Panc1 (cell line): Measurements from ENCODE around the gene WLS. TPM values are rescaled to one million over a fixed set of nuclear protein-coding genes. Genes with fewer than 3 reads are reported as not detected.

ENCODE experiments used
- ATAC-seq: fragments of 200-7000 bp; cut with Tn5 transposase; 2 replicates; pipeline ENCODE4 v1.9.1; 2020; ENCODE audit warnings: mild to moderate bottlenecking, moderate library complexity
- BruUV-seq: library from RNA; stranded (reverse); fragments of 400-500 nt; replicated peaks from 2 replicates; lab custom pipeline; 2021; lab: Mats Ljungman, UMichigan
- CTCF ChIA-PET: fragments of 300-600 bp; sonication (Branson Sonifier 250); formaldehyde crosslinking; loops from one replicate; lab custom pipeline; 2022; ENCODE audit warnings: antibody characterized with exemption; lab: Charles Lee
- POLR2A ChIA-PET: fragments of 300-600 bp; sonication (Branson Sonifier 250); formaldehyde crosslinking; loops from one replicate; lab custom pipeline; 2022; ENCODE audit warnings: antibody characterized with exemption; lab: Charles Lee
- DNase-seq: peaks from one replicate; pipeline ENCODE4 v3.0.0-alpha.2; 2010; ENCODE audit warnings: low read depth, low spot score
- H3K27ac ChIP-seq: 2 replicates; pipeline ENCODE4 v1.5.1; 2011; ENCODE audit warnings: mild to moderate bottlenecking, low read length, inconsistent platforms
- H3K27me3 ChIP-seq: fragments of 200-500 bp; sonication (Bioruptor generic); 2 replicates; pipeline ENCODE4 v1.6.0; 2014; ENCODE audit warnings: low read length, inconsistent platforms; ENCODE audit not compliant: control insufficient read depth, insufficient read depth
- H3K36me3 ChIP-seq: fragments of 200-500 bp; sonication (Bioruptor generic); 2 replicates; pipeline ENCODE4 v1.5.1; 2014; ENCODE audit warnings: inconsistent platforms, mild to moderate bottlenecking, low read length, moderate library complexity; ENCODE audit not compliant: control insufficient read depth, insufficient read depth
- H3K4me1 ChIP-seq: 2 replicates; pipeline ENCODE4 v1.5.1; 2011; ENCODE audit warnings: inconsistent platforms, mild to moderate bottlenecking, low read length, moderate library complexity; ENCODE audit not compliant: control insufficient read depth, insufficient read depth
- H3K4me3 ChIP-seq, 2 experiments: 2 replicates each; pipeline ENCODE4 v1.5.1; 2011 to 2012; ENCODE audit warnings: low read depth in 2 of 2, low read length in 2 of 2, mild to moderate bottlenecking in 2 of 2, inconsistent platforms in 1 of 2, moderate library complexity in 1 of 2
- H3K9me3 ChIP-seq: fragments of 200-500 bp; sonication (Bioruptor generic); 2 replicates; pipeline ENCODE4 v1.5.1; 2014; ENCODE audit warnings: low read depth, mild to moderate bottlenecking, inconsistent platforms, low read length, moderate library complexity; ENCODE audit not compliant: control insufficient read depth, insufficient read depth
- POLR2AphosphoS5 ChIP-seq: IDR thresholded peaks from 2 replicates; pipeline ENCODE4 v1.6.1; 2012; ENCODE audit warnings: mild to moderate bottlenecking, low read depth, low read length, moderate library complexity
- SIN3A ChIP-seq: IDR thresholded peaks from 2 replicates; pipeline ENCODE4 v1.6.1; 2012; ENCODE audit warnings: low read depth, mild to moderate bottlenecking, low read length, moderate library complexity, borderline replicate concordance; ENCODE audit not compliant: insufficient read depth
- TCF7L2 ChIP-seq: IDR thresholded peaks from 2 replicates; pipeline ENCODE4 v1.6.1; 2011; ENCODE audit warnings: mild to moderate bottlenecking, low read depth, low read length, inconsistent platforms
- in situ Hi-C: cut with HindIII; loops from 2 replicates; pipeline ENCODE4 v1.10.0; 2016; ENCODE audit warnings: low sequenced_read_pairs, low pct_unique_long_range_greater_than_20kb
- intact Hi-C: fragments of 100-400 bp; cut with micrococcal nuclease; formaldehyde crosslinking; loops from one replicate; pipeline ENCODE4 v1.10.0; 2022; ENCODE audit not compliant: unreplicated experiment
- total RNA-seq: library from RNA; stranded (reverse); gene quantifications from one replicate; pipeline ENCODE4 v1.2.1, GENCODE V29; 2021; ENCODE audit not compliant: unreplicated experiment
- TF ChIP-seq, protein P1 (sequence below), 2 experiments: IDR thresholded peaks; 2 replicates each; pipeline ENCODE4 v1.6.1; 2011 to 2012; ENCODE audit warnings: low read depth in 2 of 2, control low read depth in 1 of 2, low read length in 1 of 2, mild to moderate bottlenecking in 1 of 2, moderate library complexity in 1 of 2; ENCODE audit not compliant: insufficient read depth in 1 of 2
- TF ChIP-seq, protein P2 (sequence below): fragments of 450-650 bp; IDR thresholded peaks from 2 replicates; pipeline ENCODE4 v1.5.1; 2017; ENCODE audit warnings: mild to moderate bottlenecking

The WLS gene
- total RNA-seq, 1 experiment from 2014 or later = 29.6 TPM

DNA sequence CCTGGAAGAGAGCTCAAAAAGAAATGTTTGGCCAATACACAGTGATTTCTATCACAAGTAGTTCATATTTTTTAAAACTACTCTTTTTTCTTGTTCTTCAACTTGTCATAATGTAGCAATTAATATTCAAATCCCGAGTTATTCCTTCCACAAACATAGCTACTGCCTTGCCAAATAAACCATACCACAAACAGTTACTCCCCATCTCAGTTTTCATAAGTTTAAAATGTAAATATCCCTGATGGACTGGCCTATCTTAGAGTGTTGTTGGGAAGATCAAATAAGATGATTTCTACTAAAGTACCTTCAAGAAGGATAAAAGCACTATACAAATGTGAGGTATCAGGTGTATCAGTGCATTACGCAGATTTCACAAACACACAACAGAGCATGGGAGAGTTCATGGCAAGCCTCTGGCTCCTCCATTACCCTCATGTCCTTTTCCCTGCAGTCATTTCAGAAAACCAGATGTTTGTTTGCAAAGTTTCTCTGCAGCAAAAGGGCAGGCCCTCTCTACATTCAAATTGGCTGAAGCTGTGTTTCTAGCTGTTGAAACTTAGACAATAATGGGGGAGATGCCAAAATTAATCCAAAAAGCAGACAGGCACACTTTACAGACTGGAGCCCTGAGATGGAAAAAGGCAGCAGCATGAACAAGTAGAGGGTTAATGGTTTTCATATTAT is 16.1 kb downstream of the WLS start:
- ATAC-seq (no peak), DNase-seq (no peak)
- BruUV-seq = no TSS peak
- H3K4me1 ChIP-seq = no peaks in the 10 kb centered on the region
- H3K9me3 ChIP-seq = no peaks in the 10 kb centered on the region
- no peak overlapping the region for H3K4me3 ChIP-seq
- no peaks in the 10 kb centered on the region for H3K27me3 ChIP-seq
- CTCF ChIA-PET = no interaction called here
- intact Hi-C loops (no loop called here), in situ Hi-C loops (no loop called here)
- no peaks in the 10 kb centered on the region for H3K36me3 ChIP-seq
- TF ChIP-seq, protein P1, sequence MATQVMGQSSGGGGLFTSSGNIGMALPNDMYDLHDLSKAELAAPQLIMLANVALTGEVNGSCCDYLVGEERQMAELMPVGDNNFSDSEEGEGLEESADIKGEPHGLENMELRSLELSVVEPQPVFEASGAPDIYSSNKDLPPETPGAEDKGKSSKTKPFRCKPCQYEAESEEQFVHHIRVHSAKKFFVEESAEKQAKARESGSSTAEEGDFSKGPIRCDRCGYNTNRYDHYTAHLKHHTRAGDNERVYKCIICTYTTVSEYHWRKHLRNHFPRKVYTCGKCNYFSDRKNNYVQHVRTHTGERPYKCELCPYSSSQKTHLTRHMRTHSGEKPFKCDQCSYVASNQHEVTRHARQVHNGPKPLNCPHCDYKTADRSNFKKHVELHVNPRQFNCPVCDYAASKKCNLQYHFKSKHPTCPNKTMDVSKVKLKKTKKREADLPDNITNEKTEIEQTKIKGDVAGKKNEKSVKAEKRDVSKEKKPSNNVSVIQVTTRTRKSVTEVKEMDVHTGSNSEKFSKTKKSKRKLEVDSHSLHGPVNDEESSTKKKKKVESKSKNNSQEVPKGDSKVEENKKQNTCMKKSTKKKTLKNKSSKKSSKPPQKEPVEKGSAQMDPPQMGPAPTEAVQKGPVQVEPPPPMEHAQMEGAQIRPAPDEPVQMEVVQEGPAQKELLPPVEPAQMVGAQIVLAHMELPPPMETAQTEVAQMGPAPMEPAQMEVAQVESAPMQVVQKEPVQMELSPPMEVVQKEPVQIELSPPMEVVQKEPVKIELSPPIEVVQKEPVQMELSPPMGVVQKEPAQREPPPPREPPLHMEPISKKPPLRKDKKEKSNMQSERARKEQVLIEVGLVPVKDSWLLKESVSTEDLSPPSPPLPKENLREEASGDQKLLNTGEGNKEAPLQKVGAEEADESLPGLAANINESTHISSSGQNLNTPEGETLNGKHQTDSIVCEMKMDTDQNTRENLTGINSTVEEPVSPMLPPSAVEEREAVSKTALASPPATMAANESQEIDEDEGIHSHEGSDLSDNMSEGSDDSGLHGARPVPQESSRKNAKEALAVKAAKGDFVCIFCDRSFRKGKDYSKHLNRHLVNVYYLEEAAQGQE (IDR thresholded peaks at IDR 0.05; ENCODE audit: insufficient read depth in 1 of 2, low read depth in 2 of 2, low read length in 1 of 2) = no peak
- no peak for TF ChIP-seq POLR2AphosphoS5
- TF ChIP-seq TCF7L2 = no peak
- POLR2A ChIA-PET = no interaction called here
- no peak overlapping the region for H3K27ac ChIP-seq

DNA sequence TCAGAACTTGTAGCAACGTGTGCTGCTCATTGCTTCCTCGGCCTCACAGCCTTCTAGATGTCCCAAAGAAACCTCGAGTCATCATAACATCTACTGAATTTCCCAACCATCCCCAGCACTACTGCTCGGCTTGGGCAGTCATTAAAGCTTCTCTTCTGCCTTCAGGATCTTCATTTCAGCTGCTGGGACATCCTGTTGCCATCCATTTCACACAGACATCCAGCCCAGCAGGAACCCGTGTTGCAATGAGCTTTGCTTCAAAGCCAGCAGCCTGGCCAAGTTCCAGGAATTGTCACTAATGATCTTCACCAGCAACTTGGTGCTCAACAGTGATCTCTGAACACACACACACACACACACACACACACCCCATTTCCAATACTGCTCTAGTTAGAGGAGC is 18.5 kb downstream of the WLS start:
- BruUV-seq = no TSS peak
- intact Hi-C loops = no loop called here
- ChIA-PET POLR2A (no interaction called here), CTCF (no interaction called here)
- DNase-seq (no peak), ATAC-seq (no peak)
- in situ Hi-C loops = no loop called here
- H3K27me3 ChIP-seq = no peaks in the 10 kb centered on the region
- TF ChIP-seq SIN3A (no peak), POLR2AphosphoS5 (no peak), TCF7L2 (no peak)
- TF ChIP-seq, protein P1 (IDR thresholded peaks at IDR 0.05; ENCODE audit: insufficient read depth in 1 of 2, low read depth in 2 of 2, low read length in 1 of 2) = no peak
- TF ChIP-seq, protein P2, sequence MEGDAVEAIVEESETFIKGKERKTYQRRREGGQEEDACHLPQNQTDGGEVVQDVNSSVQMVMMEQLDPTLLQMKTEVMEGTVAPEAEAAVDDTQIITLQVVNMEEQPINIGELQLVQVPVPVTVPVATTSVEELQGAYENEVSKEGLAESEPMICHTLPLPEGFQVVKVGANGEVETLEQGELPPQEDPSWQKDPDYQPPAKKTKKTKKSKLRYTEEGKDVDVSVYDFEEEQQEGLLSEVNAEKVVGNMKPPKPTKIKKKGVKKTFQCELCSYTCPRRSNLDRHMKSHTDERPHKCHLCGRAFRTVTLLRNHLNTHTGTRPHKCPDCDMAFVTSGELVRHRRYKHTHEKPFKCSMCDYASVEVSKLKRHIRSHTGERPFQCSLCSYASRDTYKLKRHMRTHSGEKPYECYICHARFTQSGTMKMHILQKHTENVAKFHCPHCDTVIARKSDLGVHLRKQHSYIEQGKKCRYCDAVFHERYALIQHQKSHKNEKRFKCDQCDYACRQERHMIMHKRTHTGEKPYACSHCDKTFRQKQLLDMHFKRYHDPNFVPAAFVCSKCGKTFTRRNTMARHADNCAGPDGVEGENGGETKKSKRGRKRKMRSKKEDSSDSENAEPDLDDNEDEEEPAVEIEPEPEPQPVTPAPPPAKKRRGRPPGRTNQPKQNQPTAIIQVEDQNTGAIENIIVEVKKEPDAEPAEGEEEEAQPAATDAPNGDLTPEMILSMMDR = no peak
- H3K36me3 ChIP-seq = no peaks in the 10 kb centered on the region
- no peak overlapping the region for H3K4me3 ChIP-seq
- no peak overlapping the region for H3K27ac ChIP-seq
- H3K9me3 ChIP-seq = no peaks in the 10 kb centered on the region
- no peaks in the 10 kb centered on the region for H3K4me1 ChIP-seq
